Heart right ventricle (tissue), 16 donors: ENCODE measurements around the gene SCMH1. TPM values are rescaled to one million over a fixed set of nuclear protein-coding genes. Genes with fewer than 3 reads are reported as not detected.

Experiments used
- ATAC-seq, 8 donors: fragments of 200-7000 bp; cut with Tn5 transposase; one replicate each; pipeline ENCODE4 v1.9.1; 2020; ENCODE audit warnings: mild to moderate bottlenecking in 8 of 8, moderate library complexity in 8 of 8, moderate number of reproducible peaks in 1 of 8
- DNase-seq, 2 donors: peaks; one replicate each; pipeline ENCODE4 v3.0.0-alpha.2; 2020
- H3K27ac ChIP-seq, 10 donors: fragments of 200-600 bp; sonication (generic) in 2 of 10; one replicate each; pipeline versions ENCODE4 v1.5.0 to v1.8.0; 2020 to 2022; ENCODE audit warnings: mild to moderate bottlenecking in 3 of 10
- H3K27me3 ChIP-seq, 7 donors: fragments of 200-600 bp; one replicate each; pipeline ENCODE4 v1.8.0; 2021 to 2022; ENCODE audit warnings: mild to moderate bottlenecking in 2 of 7
- H3K36me3 ChIP-seq, 9 donors: fragments of 200-600 bp; sonication (generic) in 1 of 9; one replicate each; pipeline versions ENCODE4 v1.5.0 to v1.8.0; 2020 to 2022; ENCODE audit warnings: mild to moderate bottlenecking in 2 of 9
- H3K4me1 ChIP-seq, 9 donors: fragments of 200-600 bp; sonication (generic) in 1 of 9; one replicate each; pipeline versions ENCODE4 v1.5.0 to v1.8.0; 2020 to 2022; ENCODE audit warnings: mild to moderate bottlenecking in 4 of 9
- H3K4me3 ChIP-seq, 10 donors: fragments of 200-600 bp; sonication (generic) in 2 of 10; one replicate each; pipeline versions ENCODE4 v1.5.0 to v1.8.0; 2020 to 2022; ENCODE audit warnings: mild to moderate bottlenecking in 7 of 10, moderate library complexity in 2 of 10
- H3K9me3 ChIP-seq, 11 donors: fragments of 200-600 bp in 10 of 11; sonication (generic) in 2 of 11; one replicate each; pipeline versions ENCODE4 v1.5.0 to v1.8.0; 2013 to 2022; ENCODE audit warnings: mild to moderate bottlenecking in 2 of 11, control low read depth in 1 of 11, moderate library complexity in 1 of 11
- CTCF ChIP-seq, 9 donors: fragments of 200-600 bp; sonication (generic) in 2 of 9; IDR thresholded peaks; one replicate each; pipeline versions ENCODE4 v1.5.0 to v1.8.0; 2021 to 2022; ENCODE audit warnings: antibody characterized with exemption in 9 of 9, mild to moderate bottlenecking in 5 of 9, moderate library complexity in 1 of 9
- WGBS, 2 donors: extraction: QIAGEN DNeasy Blood & Tissue Kit; methylation state at CpG; one replicate each; pipeline ENCODE4 v1.1.7; 2013; ENCODE audit warnings: inconsistent platforms in 1 of 2; 5-methylcytosine and 5-hydroxymethylcytosine counted together
- intact Hi-C, 10 donors: fragments of 100-400 bp; cut with DNase I; formaldehyde crosslinking; loops; one replicate each; pipeline versions ENCODE4 v1.11.1 to v1.14.2; 2022
- polyA plus RNA-seq, 2 donors: library from polyadenylated mRNA; stranded (reverse); fragments of 200-250 nt; gene quantifications; one replicate each; pipeline ENCODE4 v1.2.3, GENCODE V29; 2013
- total RNA-seq, 10 donors: library from RNA; stranded (reverse); fragmentation: NEBNext Ultra II Directional in 3 of 10; extraction: Animal tissue kit (Norgen Biotek cat#: 25700) in 3 of 10; gene quantifications; one replicate each; pipeline versions ENCODE4 v1.2.1 to v1.2.4, GENCODE V29; 2021 to 2023
- donor health status: Arrhythmogenic right ventricular cardiomyopathy.
- donor health status: ischemic (EF 13 %, LVEDD 7.1; RV severe dilation, severe dysfunction).
- donor health status: healthy with polysubstance abuse.
- donor health status: DM: no; HTN: yes; CAD: no.
- donor health status: DM: no; HTN: no; CAD: no.
- donor health status: ischemic (EF 25% LVEDD 6.9; RV normal size, moderate dysfunction).
- donor health status: ischemic (EF 25% LVEDD 5.7; RV mildly dilated, moderate dysfunction).
- donor health status: healthy.
- donor health status: DM: yes; HTN: yes; CAD: no.
- donor health status: Ischemic cardiomyopathy.
- donor health status: ischemic (EF 35%, LVEDD 5.7; RV mildly dilated, moderate dysfunction).
- donor health status: nonischemic (EF 11% LVEDD 7.7; RV severe dilation, severe dysfunction).
- donor health status: DM: yes; HTN: yes; CAD: no.
- donor health status: PGD.
- donor health status: ischemic (EF 29% LVEDD 5.4; RV normal size, mild dysfunction).
- donor health status: nonischemic (EF 23%, LVEDD 6.1; RV moderate dilation, normal function).

The SCMH1 gene
- total and polyA plus RNA-seq, 12 donors: 29.6 to 53.5 (median 43.8) TPM

- Histone ChIP-seq H3K27me3 (no peaks in the 10 kb centered on the region), H3K4me1 (peaks cover 0 to 29% (median 13%) of the 10 kb centered on the region in 9 donors), H3K9me3 (peaks cover 0 to 21% (median 7%) of the 10 kb centered on the region in 11 donors), H3K4me3 (no peak overlapping the region), H3K27ac (no peak overlapping the region), H3K36me3 (peaks cover 0 to 11% (median 0%) of the 10 kb centered on the region in 9 donors)
- intact Hi-C loops: no loop called here
- ATAC-seq (peak in 5 of 8 donors; percentile 38 to 72 (median 61)), DNase-seq (no peak)
- TF ChIP-seq CTCF (IDR thresholded peaks at IDR 0.05): no peak
- WGBS, 2 donors: 25 to 45% methylated on average over 2 of the region's 2 CpGs
Observed at GRCh38 chr1:41222496-41222895, 19.6 kb downstream of the SCMH1 start.

GRCh38 chr1:41221995-41222394 lies 20.1 kb downstream of the SCMH1 start:
- ATAC-seq: no peak
- H3K4me1 ChIP-seq: peaks cover 0 to 24% (median 10%) of the 10 kb centered on the region in 9 donors

GRCh38 chr1:41218152-41218551 lies 24.0 kb downstream of the SCMH1 start:
- no peak for DNase-seq
- WGBS, 2 donors: 97 to 100% methylated on average over 1 of the region's 1 CpG
- H3K9me3 ChIP-seq: peaks cover 0 to 30% (median 8%) of the 10 kb centered on the region in 11 donors
- intact Hi-C loops: no loop called here
- no peak for TF ChIP-seq CTCF (IDR thresholded peaks at IDR 0.05)
- peaks cover 0 to 13% (median 0%) of the 10 kb centered on the region in 9 donors for H3K36me3 ChIP-seq
- no peak for ATAC-seq
- H3K4me1 ChIP-seq: peaks cover 0 to 17% (median 9%) of the 10 kb centered on the region in 9 donors
- no peak overlapping the region for H3K27ac ChIP-seq
- H3K4me3 ChIP-seq: no peak overlapping the region
- no peaks in the 10 kb centered on the region for H3K27me3 ChIP-seq

More at GRCh38 chr1:41221995-41222394, 20.1 kb downstream of the SCMH1 start:
- TF ChIP-seq CTCF (IDR thresholded peaks at IDR 0.05): no peak
- intact Hi-C loops: no loop called here
- H3K27me3 ChIP-seq: no peaks in the 10 kb centered on the region
- H3K27ac ChIP-seq: no peak overlapping the region
- peaks cover 0 to 11% (median 0%) of the 10 kb centered on the region in 9 donors for H3K36me3 ChIP-seq
- DNase-seq: no peak
- H3K4me3 ChIP-seq: no peak overlapping the region
- H3K9me3 ChIP-seq: peaks cover 0 to 23% (median 8%) of the 10 kb centered on the region in 11 donors

- Histone ChIP-seq H3K4me1 (peaks cover 0 to 13% (median 7%) of the 10 kb centered on the region in 9 donors), H3K27me3 (no peaks in the 10 kb centered on the region), H3K36me3 (peaks cover 0 to 13% (median 0%) of the 10 kb centered on the region in 9 donors), H3K4me3 (no peak overlapping the region), H3K9me3 (peaks cover 0 to 30% (median 8%) of the 10 kb centered on the region in 11 donors), H3K27ac (no peak overlapping the region)
- WGBS, 2 donors: 55 to 79% methylated on average over 1 of the region's 1 CpG
- TF ChIP-seq CTCF (IDR thresholded peaks at IDR 0.05): no peak
- intact Hi-C loops: no loop called here
- DNase-seq: no peak
- ATAC-seq: no peak
Observed at GRCh38 chr1:41217441-41217840, 24.7 kb downstream of the SCMH1 start.
